HEK293T (cell line): Measurements from ENCODE around the gene ZNF136.

ENCODE experiments used
- CTCF ChIA-PET: fragments of 350-600 bp; formaldehyde crosslinking; extraction: SDS; loops from one replicate; lab custom pipeline; 2021; ENCODE audit warnings: antibody characterized with exemption, inconsistent platforms; lab: Yijun Ruan, JAX
- POLR2A ChIA-PET: fragments of 350-600 bp; formaldehyde crosslinking; extraction: SDS; loops from one replicate; lab custom pipeline; 2020; ENCODE audit warnings: antibody characterized with exemption, inconsistent platforms; lab: Yijun Ruan, JAX
- DNase-seq: peaks from one replicate; pipeline ENCODE4 v3.0.0; 2012; ENCODE audit warnings: mixed read lengths; ENCODE audit errors: extremely low spot score
- ARNT ChIP-seq: fragments of 450-650 bp; IDR thresholded peaks from 2 replicates; pipeline ENCODE4 v1.6.1; 2017; ENCODE audit warnings: mild to moderate bottlenecking
- BHLHE40 ChIP-seq: fragments of 450-650 bp; IDR thresholded peaks from 2 replicates; pipeline ENCODE4 v1.6.1; 2016; ENCODE audit warnings: mild to moderate bottlenecking, moderate library complexity, borderline replicate concordance
- CTBP1 ChIP-seq: fragments of 450-650 bp; IDR thresholded peaks from 2 replicates; pipeline ENCODE4 v1.6.1; 2016; ENCODE audit warnings: borderline replicate concordance
- ELF4 ChIP-seq: fragments of 450-650 bp; IDR thresholded peaks from 2 replicates; pipeline ENCODE4 v1.6.1; 2017; ENCODE audit warnings: antibody characterized with exemption
- FOXA1 ChIP-seq: fragments of 450-650 bp; IDR thresholded peaks from 2 replicates; pipeline ENCODE4 v1.6.1; 2016; ENCODE audit warnings: mild to moderate bottlenecking
- FOXK2 ChIP-seq: fragments of 450-650 bp; IDR thresholded peaks from 2 replicates; pipeline ENCODE4 v1.6.1; 2016; ENCODE audit warnings: mild to moderate bottlenecking
- FOXM1 ChIP-seq: fragments of 450-650 bp; IDR thresholded peaks from 2 replicates; pipeline ENCODE4 v1.6.1; 2017; ENCODE audit warnings: mild to moderate bottlenecking, borderline replicate concordance
- HDGF ChIP-seq: fragments of 450-650 bp; IDR thresholded peaks from 2 replicates; pipeline ENCODE4 v1.6.1; 2017; ENCODE audit warnings: antibody characterized with exemption, borderline replicate concordance
- L3MBTL2 ChIP-seq: fragments of 450-650 bp; conservative IDR thresholded peaks from 2 replicates; pipeline ENCODE4 v1.6.1; 2016; ENCODE audit warnings: mild to moderate bottlenecking
- LEF1 ChIP-seq: fragments of 450-650 bp; IDR thresholded peaks from 2 replicates; pipeline ENCODE4 v1.6.1; 2017; ENCODE audit warnings: mild to moderate bottlenecking, borderline replicate concordance
- NFRKB ChIP-seq: fragments of 450-650 bp; IDR thresholded peaks from 2 replicates; pipeline ENCODE4 v1.6.1; 2016; ENCODE audit warnings: mild to moderate bottlenecking, moderate library complexity
- PKNOX1 ChIP-seq: fragments of 450-650 bp; IDR thresholded peaks from 2 replicates; pipeline ENCODE4 v1.6.1; 2016
- SP1 ChIP-seq: fragments of 450-650 bp; IDR thresholded peaks from 2 replicates; pipeline ENCODE4 v1.6.1; 2017
- SUZ12 ChIP-seq: fragments of 450-650 bp; IDR thresholded peaks from 2 replicates; pipeline ENCODE4 v1.6.1; 2016; ENCODE audit warnings: mild to moderate bottlenecking
- TARDBP ChIP-seq: fragments of 450-650 bp; IDR thresholded peaks from 2 replicates; pipeline ENCODE4 v1.6.1; 2016
- ZNF384 ChIP-seq: fragments of 450-650 bp; IDR thresholded peaks from 2 replicates; pipeline ENCODE4 v1.6.1; 2016

ZNF136 gene

GRCh38 chr19:12217332-12217731, 54.4 kb downstream of the ZNF136 start:
- POLR2A ChIA-PET, result no interaction called here
- TF ChIP-seq FOXK2 (no peak), BHLHE40 (no peak), TARDBP (no peak), PKNOX1 (no peak), LEF1 (no peak)
- DNase-seq, result no peak
- CTCF ChIA-PET, result no interaction called here

- TF ChIP-seq CTBP1, result no peak
- TF ChIP-seq NFRKB, result no peak
- TF ChIP-seq LEF1, result no peak
- no peak for TF ChIP-seq ELF4
- no peak for TF ChIP-seq ARNT
- TF ChIP-seq SP1, result no peak
- TF ChIP-seq FOXK2, result no peak
- no peak for TF ChIP-seq BHLHE40
- TF ChIP-seq SUZ12, result no peak
- TF ChIP-seq FOXM1, result no peak
- no peak for TF ChIP-seq PKNOX1
- TF ChIP-seq ZNF384, result no peak
- no peak for TF ChIP-seq TARDBP
- no peak for TF ChIP-seq HDGF
- no peak for TF ChIP-seq FOXA1
- no peak for TF ChIP-seq L3MBTL2
- no peak for DNase-seq
- ChIA-PET POLR2A (no interaction called here), CTCF (no interaction called here)
Observed at GRCh38 chr19:12222980-12223630, 60.2 kb downstream of the ZNF136 start.

GRCh38 chr19:12224676-12225075, 61.8 kb downstream of the ZNF136 start:
- ChIA-PET POLR2A (no interaction called here), CTCF (no interaction called here)
- TF ChIP-seq ARNT (no peak), BHLHE40 (no peak), TARDBP (no peak), SP1 (no peak), ZNF384 (no peak), FOXK2 (no peak), FOXA1 (no peak), L3MBTL2 (no peak), HDGF (no peak)
- DNase-seq, result no peak

- ChIA-PET POLR2A (no interaction called here), CTCF (no interaction called here)
- TF ChIP-seq TARDBP, result no peak
- no peak for TF ChIP-seq PKNOX1
- TF ChIP-seq L3MBTL2, result no peak
- no peak for TF ChIP-seq BHLHE40
- TF ChIP-seq ELF4, result no peak
- no peak for TF ChIP-seq FOXM1
- TF ChIP-seq NFRKB, result no peak
- no peak for TF ChIP-seq ARNT
- no peak for TF ChIP-seq LEF1
- no peak for TF ChIP-seq CTBP1
- no peak for TF ChIP-seq SUZ12
- no peak for TF ChIP-seq FOXA1
- TF ChIP-seq HDGF, result no peak
- no peak for DNase-seq
Observed at GRCh38 chr19:12229990-12230389, 67.1 kb downstream of the ZNF136 start.

GRCh38 chr19:12230751-12231733, 68.1 kb downstream of the ZNF136 start:
- TF ChIP-seq L3MBTL2 (no peak), ARNT (no peak), ZNF384 (no peak), PKNOX1 (no peak), ELF4 (no peak), FOXK2 (no peak), NFRKB (no peak), CTBP1 (no peak), LEF1 (no peak)
- DNase-seq, result no peak
- ChIA-PET POLR2A (no interaction called here), CTCF (no interaction called here)

GRCh38 chr19:12232961-12233360, 70.1 kb downstream of the ZNF136 start:
- no peak for TF ChIP-seq FOXA1
- no peak for TF ChIP-seq CTBP1
- TF ChIP-seq SUZ12, result no peak
- TF ChIP-seq PKNOX1, result no peak
- no peak for TF ChIP-seq ZNF384
- no peak for TF ChIP-seq TARDBP
- no peak for TF ChIP-seq ELF4
- no peak for DNase-seq
- ChIA-PET POLR2A (no interaction called here), CTCF (no interaction called here)
